ENCODE results near the gene RDH16. TPM values are rescaled to one million over a fixed set of nuclear protein-coding genes. Genes with fewer than 3 reads are reported as not detected.
A peak's percentile ranks its signal among the peaks of the same experiment; 100 is the strongest.
"Not testable (repeated sequence)": the region's sequence is repeated elsewhere in the genome, so short reads cannot be mapped to it uniquely, and the experiment has no call there.

The RDH16 gene
- total RNA-seq, 1 experiment from 2014 or later, result not detected

GRCh38 chr12:56965997-56966642, 8.7 kb upstream of the RDH16 start:
- DNase-seq (ENCODE audit: low read depth), result peak; percentile 63
- in situ Hi-C loops (cut with HindIII; ENCODE audit: low pct_unique_long_range_greater_than_20kb, low sequenced_read_pairs), result not testable (repeated sequence)

GRCh38 chr12:56965124-56965523, 7.7 kb upstream of the RDH16 start:
- in situ Hi-C loops (cut with HindIII; ENCODE audit: low pct_unique_long_range_greater_than_20kb, low sequenced_read_pairs), result not testable (repeated sequence)

DNA sequence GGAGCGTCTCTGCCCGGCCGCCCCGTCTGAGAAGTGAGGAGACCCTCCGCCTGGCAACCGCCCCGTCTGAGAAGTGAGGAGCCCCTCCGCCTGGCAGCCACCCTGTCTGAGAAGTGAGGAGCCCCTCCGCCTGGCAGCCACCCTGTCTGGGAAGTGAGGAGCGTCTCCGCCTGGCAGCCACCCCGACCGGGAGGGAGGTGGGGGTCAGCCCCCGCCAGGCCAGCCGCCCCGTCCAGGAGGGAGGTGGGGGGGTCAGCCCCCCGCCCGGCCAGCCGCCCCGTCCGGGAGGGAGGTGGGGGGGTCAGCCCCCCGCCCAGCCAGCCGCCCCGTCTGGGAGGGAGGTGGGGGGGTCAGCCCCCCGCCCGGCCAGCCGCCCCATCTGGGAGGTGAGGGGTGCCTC, 6.1 kb upstream of the RDH16 start:
- DNase-seq (ENCODE audit: low read depth); in situ Hi-C loops (cut with HindIII; ENCODE audit: low pct_unique_long_range_greater_than_20kb, low sequenced_read_pairs): not testable (repeated sequence)

More at GRCh38 chr12:56965124-56965523, 7.7 kb upstream of the RDH16 start:
- DNase-seq (ENCODE audit: low read depth), result not testable (repeated sequence)

DNA sequence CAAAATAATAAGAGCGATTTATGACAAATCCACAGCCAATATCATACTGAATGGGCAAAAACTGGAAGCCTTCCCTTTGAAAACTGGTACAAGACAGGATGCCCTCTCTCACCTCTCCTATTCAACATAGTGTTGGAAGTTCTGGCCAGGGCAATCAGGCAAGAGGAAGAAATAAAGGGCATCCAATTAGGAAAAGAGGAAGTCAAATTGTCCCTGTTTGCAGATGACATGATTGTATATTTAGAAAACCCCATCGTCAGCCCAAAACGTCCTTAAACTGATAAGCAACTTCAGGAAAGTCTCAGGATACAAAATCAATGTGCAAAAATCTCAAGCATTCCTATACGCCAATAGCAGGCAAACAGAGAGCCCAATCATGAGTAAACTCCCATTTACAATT, 4.8 kb upstream of the RDH16 start:
- in situ Hi-C loops (cut with HindIII; ENCODE audit: low pct_unique_long_range_greater_than_20kb, low sequenced_read_pairs); DNase-seq (ENCODE audit: low read depth): not testable (repeated sequence)

GRCh38 chr12:56958422-56958821, 1.0 kb upstream of the RDH16 start:
- in situ Hi-C loops (cut with HindIII; ENCODE audit: low pct_unique_long_range_greater_than_20kb, low sequenced_read_pairs), result no loop called here
- DNase-seq (ENCODE audit: low read depth), result no peak

DNA sequence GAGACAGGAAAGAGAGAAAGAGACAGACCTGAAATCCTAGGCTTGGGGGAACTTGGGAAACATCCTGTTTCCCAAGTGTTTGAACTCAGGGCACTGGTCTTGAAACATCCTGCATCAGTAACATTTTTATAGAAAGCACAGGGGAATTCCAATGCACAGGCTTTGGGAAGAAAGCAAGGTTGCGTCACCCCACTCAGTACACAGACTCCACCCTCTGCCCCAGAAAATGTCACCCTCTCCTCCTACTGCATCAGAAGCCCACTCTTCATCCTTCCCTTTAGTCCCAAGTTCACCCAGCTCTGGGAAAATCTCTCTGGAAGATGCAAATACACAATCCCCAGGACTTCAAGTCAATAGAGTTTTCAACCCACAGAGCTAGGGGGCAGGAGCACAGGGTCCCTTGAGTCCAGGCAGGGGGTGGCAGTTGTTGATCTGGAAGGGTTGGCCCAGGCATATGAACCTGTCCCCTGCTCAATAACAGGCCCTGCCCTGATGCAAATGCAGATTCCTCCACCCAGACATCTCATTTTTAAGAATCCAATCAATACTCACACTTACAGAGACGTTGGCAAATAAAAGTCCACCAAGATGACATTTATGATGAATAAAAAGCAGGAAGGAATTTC, 1.7 kb downstream of the RDH16 start:
- no peak for DNase-seq (ENCODE audit: low read depth)
- in situ Hi-C loops (cut with HindIII; ENCODE audit: low pct_unique_long_range_greater_than_20kb, low sequenced_read_pairs), result no loop called here

DNA sequence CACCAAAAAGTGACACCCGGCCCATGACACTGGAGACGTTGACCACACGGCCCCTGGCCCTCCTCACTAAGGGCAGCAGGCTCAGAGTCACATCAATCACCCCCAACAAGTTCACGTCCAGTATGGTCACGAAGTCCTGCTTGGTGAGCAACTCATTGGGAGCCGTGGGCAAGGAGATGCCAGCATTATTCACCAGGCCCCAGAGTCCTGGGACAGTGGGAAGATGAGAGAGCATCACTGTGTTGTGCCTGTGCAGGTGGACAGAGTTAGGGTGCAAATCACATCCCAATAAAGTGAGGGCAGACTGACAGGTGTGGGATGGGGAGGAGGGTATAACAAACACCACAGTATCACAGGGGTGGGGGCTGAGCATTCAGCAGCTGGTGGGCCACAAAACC, 2.5 kb downstream of the RDH16 start:
- in situ Hi-C loops (cut with HindIII; ENCODE audit: low pct_unique_long_range_greater_than_20kb, low sequenced_read_pairs), result no loop called here
- no peak for DNase-seq (ENCODE audit: low read depth)

DNA sequence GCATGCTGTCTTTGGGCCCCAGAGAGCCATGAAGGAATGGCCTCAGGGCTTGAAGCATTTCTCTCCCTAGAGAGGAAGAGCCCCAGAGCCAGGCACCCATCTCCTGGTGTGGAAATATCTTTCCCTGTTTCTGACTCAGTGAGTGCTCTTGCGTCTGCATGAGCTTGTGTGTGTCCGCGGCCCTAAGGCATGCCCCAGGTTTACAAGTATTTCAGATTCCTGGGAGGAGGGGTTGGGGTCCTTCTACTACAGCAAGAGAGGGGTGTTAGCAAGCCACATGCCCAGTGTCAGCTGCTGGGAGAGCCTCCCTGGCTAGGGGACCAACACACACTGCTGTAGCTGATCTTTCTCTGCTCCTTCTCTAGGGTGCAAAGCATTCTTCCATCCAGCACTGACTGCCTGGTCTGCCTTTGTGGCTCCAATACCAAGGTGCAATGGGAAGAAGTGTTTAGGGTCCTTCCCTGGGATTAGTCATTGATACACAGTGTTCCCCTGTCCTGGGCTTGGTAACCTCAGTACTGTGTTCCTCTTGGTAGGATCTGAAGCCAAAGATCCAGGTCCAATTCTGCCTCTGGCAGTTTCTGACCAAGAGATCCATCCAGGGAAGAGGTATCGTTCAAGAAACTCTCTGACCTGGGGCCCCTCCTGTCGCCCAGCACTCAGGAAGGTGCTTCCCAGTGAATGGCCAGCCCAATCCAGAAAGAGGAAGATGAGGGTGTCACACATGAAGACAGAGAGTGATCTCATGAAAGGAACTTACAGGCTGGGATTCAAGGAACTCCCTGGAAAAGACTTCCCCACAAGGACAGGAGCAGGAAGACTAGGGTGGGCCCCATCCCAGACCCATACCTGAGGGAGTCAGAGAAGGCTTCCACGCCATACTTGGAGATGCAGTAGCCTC, 3.1 kb downstream of the RDH16 start:
- DNase-seq (ENCODE audit: low read depth), result no peak
- in situ Hi-C loops (cut with HindIII; ENCODE audit: low pct_unique_long_range_greater_than_20kb, low sequenced_read_pairs), result no loop called here

DNA sequence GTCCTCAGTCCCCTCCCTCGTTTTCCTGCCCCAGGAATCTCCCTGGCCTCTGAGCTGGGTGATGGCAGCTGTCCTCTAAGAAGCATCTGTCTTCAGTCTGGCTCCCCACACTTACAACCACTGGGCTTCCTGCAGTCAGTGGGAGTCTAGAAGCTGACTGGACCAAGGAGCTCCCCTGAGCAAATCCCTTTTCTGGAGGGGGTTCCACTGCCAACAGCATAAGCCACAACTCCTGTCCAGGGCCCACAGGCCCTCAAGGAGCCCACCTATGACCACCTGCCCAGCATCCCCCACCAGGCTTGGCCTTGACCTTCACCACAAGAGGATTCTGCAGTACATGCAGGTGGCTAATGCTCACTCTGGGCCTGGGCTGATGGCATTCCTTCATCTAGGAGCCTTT, 4.1 kb downstream of the RDH16 start:
- in situ Hi-C loops (cut with HindIII; ENCODE audit: low pct_unique_long_range_greater_than_20kb, low sequenced_read_pairs), result no loop called here
- no peak for DNase-seq (ENCODE audit: low read depth)

DNA sequence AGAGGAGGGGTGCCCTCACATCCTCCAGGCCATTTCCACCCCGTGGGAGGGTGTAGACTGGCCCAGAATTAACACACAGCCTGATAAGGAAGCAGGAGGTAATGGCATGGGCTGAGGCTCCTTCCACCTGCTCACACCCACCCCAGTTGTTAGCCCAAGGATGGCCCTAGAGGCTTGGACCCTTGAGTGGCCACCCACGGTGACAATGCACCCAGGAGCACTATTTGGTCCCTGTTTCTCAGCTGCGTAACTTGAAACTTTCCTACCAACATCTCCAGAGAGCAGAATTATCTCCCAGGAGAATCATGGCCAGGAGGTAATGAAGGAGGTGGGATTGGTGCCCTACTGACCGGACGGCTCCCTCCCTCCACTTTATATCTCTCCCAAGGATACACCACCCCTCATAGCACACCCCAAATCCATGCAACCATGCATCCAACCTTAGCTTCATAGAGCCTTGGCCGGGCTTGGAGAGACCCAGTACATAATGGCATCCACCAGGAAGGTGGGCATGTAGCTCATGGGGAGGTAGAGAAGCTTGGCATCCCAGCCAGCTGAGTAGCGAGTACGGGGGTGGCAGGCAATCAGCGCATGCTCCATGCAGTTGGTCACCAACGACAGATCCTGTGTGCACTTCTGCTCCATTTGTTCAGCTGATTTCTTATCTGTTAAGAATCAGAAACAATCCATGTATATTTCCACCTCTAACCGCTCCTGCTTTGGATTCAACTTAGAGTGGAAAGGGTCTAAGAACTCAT, 5.6 kb downstream of the RDH16 start:
- in situ Hi-C loops (cut with HindIII; ENCODE audit: low pct_unique_long_range_greater_than_20kb, low sequenced_read_pairs), result no loop called here
- no peak for DNase-seq (ENCODE audit: low read depth)

GRCh38 chr12:56948881-56949280, 8.5 kb downstream of the RDH16 start:
- no peak for DNase-seq (ENCODE audit: low read depth)
- in situ Hi-C loops (cut with HindIII; ENCODE audit: low pct_unique_long_range_greater_than_20kb, low sequenced_read_pairs), result no loop called here

GRCh38 chr12:56948457-56948777, 9.0 kb downstream of the RDH16 start:
- in situ Hi-C loops (cut with HindIII; ENCODE audit: low pct_unique_long_range_greater_than_20kb, low sequenced_read_pairs), result no loop called here
- no peak for DNase-seq (ENCODE audit: low read depth)

GRCh38 chr12:56947633-56948456, 9.6 kb downstream of the RDH16 start:
- in situ Hi-C loops (cut with HindIII; ENCODE audit: low pct_unique_long_range_greater_than_20kb, low sequenced_read_pairs), result no loop called here
- no peak for DNase-seq (ENCODE audit: low read depth)

DNA sequence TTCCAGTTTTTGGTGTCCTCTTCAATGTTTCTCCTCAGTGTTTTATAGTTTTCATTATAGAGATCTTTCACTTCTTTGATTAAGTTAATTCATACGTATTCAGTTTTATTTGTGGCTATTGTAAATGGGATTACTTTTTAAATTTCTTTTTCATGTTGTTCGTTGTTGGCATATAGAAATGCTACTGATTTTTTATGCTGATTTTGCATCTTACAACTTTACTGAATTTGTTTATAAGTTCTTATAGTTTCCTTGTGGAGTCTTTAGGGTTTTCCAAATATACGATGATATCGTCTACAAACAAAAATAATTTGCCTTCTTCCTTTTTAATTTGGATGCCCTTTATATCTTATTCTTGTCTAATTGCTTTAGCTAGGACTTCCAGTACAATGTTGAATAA, 13.5 kb downstream of the RDH16 start:
- no peak for DNase-seq (ENCODE audit: low read depth)
- in situ Hi-C loops (cut with HindIII; ENCODE audit: low pct_unique_long_range_greater_than_20kb, low sequenced_read_pairs), result no loop called here

DNA sequence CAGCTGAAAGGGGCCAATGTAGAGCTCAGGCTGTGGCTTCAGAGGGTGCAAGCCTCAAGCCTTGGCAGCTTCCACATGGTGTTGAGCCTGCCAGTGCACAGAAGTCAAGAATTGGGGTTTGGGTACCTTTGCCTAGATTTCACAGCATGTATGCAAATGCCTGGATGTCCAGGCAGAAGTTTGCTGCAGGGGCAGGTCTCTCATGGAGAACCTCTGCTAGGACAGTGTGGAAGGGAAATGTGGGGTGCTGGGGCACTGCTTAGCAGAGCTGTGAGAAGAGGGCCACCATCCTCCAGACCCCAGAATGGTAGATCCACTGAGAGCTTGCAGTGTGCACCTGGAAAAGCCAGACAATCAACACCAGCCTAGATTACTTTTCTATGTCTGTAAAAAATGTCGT, 14.0 kb downstream of the RDH16 start:
- in situ Hi-C loops (cut with HindIII; ENCODE audit: low pct_unique_long_range_greater_than_20kb, low sequenced_read_pairs), result not testable (repeated sequence)

GRCh38 chr12:56941299-56942017, 15.9 kb downstream of the RDH16 start:
- in situ Hi-C loops (cut with HindIII; ENCODE audit: low pct_unique_long_range_greater_than_20kb, low sequenced_read_pairs), result no loop called here
- DNase-seq (ENCODE audit: low read depth), result peak; percentile 70

More for the DNA sequence above, 14.0 kb downstream of the RDH16 start:
- not testable (repeated sequence) for DNase-seq (ENCODE audit: low read depth)

- in situ Hi-C loops (cut with HindIII; ENCODE audit: low pct_unique_long_range_greater_than_20kb, low sequenced_read_pairs); DNase-seq (ENCODE audit: low read depth): not testable (repeated sequence)
Measured at GRCh38 chr12:56940942-56941298, 16.5 kb downstream of the RDH16 start.
